CD4-positive, alpha-beta T cell treated with Interleukin-1 beta for 1 hour (primary cell): ENCODE data around the gene SAMD4A.

Source experiments
- DNase-seq, 2 donors: peaks; one replicate each; pipeline ENCODE4 v3.0.0-alpha.2; 2020 to 2022

Gene SAMD4A

GRCh38 chr14:54807881-54808280, 241.0 kb downstream of the SAMD4A start:
- DNase-seq = no peak

DNA sequence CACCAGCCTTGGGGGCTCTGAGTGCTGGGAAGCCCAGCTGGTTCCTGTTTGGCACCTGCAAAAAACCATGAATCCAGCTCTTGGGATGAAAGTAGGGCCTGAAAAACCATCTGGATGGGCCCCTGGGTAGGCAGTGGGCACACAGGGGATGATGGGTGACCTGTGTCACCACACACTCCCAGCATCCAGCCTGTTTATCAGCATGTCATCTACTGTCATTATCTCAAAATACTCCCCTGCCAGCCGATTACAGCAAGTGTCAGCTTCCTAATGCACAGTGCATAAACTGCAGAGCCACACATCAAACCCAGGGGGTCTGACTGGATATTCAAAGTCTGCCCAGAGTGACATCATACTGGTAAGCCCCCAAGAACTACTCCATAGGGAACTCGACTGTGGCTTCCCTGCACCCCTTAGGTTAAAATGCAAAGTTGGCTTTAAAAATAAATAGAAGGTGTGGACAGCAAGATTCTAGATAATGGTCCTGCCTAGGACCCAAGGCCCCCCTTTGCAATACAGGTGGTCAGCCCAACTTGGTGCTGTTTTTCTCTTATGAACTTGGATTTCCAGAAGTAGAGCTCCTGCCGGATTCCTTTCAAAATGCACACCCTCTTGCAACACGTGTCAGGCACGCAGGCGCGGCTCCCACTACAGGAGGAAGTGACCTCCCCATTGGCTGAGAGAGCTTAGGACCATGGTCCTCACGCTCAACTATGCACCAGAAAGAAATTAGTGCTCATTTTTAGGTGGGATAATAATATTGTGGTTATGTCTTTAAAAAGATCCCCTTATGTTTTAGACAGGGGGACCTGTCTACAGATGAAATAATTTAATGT, 241.6 kb downstream of the SAMD4A start:
- no peak for DNase-seq

GRCh38 chr14:54809767-54810166, 242.8 kb downstream of the SAMD4A start:
- no peak for DNase-seq

- DNase-seq = no peak
Observed at GRCh38 chr14:54812617-54813016, 245.7 kb downstream of the SAMD4A start.

GRCh38 chr14:54813081-54813480, 246.2 kb downstream of the SAMD4A start:
- no peak for DNase-seq

- DNase-seq = no peak
Observed at GRCh38 chr14:54814076-54814475, 247.1 kb downstream of the SAMD4A start.

DNA sequence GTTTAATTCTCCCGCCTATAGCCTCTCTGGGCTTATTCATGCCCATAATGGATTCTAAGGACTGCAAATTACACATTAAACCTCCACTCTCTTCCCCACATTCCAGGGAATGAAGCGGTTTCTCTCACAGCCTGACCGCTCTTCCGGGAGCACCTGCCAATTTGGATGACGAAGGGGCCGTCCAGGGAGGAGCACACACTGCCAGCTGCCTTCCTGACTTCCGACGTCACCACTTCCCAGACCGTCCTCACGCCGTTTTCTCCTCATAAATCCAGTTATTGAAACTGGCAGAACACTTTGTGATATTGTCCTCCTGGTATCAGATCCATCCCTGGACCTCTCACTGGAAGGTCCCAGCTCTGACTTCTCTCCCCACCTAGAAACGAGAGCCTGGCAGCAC, 248.1 kb downstream of the SAMD4A start:
- DNase-seq = no peak

- DNase-seq = no peak
Observed at GRCh38 chr14:54815515-54815914, 248.6 kb downstream of the SAMD4A start.

- no peak for DNase-seq
Observed at GRCh38 chr14:54816450-54816849, 249.5 kb downstream of the SAMD4A start.

GRCh38 chr14:54817506-54817905, 250.6 kb downstream of the SAMD4A start:
- no peak for DNase-seq

GRCh38 chr14:54818201-54819133, 251.5 kb downstream of the SAMD4A start:
- DNase-seq = no peak

DNA sequence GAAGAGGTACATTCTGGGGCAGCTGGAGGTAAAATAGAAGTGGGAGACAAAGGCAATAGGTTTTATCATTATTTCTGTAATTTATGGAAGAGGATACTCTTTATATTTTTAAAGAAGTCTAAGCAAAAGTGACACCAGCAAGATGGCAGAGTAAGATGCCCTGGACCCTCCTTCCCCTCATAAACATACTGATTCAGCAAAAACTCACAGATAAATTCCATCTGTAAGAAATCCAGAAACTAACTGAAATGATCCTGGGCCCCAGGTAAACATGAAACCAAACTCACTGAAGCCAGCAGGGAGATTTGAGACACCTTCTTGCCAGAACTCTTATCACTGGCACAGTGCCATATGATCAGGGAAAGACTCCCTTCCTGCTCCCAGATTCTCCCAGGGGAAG, 255.8 kb downstream of the SAMD4A start:
- no peak for DNase-seq

DNA sequence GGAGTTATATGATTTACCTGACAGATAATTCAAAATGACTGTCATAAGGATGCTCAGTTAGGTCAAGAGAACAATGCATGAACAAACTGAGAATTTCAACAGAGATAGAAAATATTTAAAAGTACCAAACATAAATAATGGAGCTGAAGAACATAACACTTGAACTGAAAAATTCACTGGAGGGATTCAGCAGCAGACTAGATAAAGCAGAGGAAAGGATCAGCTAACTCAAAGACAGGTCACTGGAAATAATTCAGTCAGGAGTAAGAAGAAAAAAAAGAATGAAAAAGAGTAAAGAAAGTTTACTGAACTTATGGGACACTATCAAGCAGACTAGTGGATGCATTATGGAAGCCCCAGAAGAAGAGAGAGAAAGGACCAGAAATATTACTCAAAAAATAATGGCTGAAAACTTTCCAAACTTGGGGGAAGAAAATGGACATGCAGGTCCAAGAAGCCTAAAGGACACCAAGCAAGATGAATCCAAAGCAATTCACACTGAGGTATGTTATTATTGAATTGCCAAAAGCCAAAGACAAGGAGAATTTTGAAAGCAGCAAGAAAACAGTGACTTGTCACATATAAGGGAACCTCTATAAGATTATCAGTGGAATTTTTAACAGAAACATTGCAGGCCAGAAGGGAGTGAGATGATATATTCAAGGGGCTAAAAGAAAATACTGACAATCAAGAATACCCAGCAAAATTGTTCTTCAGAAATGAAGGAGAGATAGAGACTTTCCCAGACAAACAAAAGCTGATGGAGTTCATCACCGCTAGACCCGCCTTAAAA, 257.0 kb downstream of the SAMD4A start:
- DNase-seq = no peak

DNA sequence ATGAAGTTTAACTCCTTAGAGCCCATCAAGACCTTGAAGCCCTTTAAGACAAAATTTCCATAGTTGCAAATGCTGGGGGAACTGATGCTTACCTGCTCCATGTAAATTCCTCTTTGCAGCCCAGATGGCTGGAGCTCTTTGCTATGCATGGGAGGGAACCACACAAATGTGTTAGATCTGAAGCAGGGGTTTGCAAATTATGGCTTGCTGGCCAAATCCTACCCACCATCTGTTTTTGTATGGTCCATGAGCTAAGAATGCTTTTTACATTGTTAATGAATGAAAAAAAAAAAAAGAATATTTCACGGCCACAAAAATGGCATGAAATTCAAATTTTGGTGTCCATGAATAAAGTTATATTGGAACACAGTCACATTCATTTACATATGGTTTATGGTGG, 261.1 kb downstream of the SAMD4A start:
- no peak for DNase-seq

- DNase-seq = no peak
Observed at GRCh38 chr14:54829486-54830224, 262.7 kb downstream of the SAMD4A start.

GRCh38 chr14:54830650-54831049, 263.7 kb downstream of the SAMD4A start:
- DNase-seq = no peak

DNA sequence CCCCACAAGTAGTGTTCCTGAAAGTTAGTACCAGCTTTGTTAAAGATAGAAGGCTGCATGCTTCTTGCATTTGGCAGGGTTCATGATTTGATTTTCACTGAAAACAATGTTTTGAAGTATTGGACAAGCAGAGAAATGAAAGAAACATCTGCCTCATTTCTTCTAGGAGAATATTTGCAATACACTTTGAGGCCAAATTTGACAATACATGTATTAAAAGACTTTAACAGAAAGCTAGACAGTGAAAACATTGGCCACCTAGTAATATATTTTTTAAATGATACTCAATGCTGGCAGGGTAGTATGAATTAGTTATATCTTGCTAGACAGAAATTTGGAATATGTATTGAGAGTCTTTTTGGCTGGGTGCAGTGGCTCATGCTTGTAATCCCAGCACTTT, 267.2 kb downstream of the SAMD4A start:
- no peak for DNase-seq

DNA sequence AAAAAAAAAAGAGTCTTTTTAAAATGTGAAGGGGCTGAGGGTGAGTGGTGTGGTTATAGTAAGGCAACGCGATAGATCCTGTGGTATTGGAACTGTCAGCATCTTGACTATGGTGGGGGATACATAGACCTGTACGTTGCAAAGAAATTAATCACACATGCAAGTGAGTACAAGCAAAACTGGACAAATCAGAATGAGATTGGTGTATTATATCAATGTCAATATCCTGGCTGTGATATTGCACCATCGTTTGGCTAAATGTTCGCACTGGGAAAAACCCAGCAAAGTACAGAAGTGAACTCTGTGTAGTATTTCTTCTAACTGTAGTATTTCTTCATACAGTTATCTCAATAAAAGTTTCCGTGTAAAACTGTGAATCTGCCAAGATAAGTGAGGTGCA, 267.8 kb downstream of the SAMD4A start:
- DNase-seq = no peak

GRCh38 chr14:54836231-54836630, 269.3 kb downstream of the SAMD4A start:
- no peak for DNase-seq

DNA sequence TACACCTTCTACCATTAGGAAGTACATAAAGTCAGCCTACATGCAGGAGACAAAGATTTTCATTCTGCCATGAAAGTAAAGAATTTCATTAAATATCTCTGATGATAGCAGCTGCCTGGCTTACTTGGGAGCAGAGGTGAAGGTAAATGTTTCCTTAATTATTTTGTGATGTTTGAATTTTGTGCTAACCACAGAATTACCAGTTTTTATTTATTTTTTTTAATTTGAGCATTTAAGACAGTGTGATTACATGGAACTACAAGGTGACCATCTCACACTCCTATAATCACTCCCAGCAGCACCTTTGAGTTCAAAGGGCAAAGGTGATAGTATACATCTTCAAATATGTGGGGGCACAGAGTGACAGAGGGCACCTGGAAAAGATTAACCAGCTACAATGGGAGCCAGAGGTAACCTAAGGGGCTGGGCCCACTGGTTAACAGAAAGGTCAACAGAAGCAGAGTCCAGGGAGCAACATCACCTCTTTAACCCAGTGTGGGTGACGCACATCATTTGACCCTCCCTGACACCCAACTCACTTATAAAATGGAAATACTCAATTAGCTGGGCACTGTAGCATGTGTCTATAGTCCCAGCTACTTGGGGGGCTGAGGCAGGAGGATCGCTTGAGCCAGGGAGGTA, 270.7 kb downstream of the SAMD4A start:
- DNase-seq = no peak

- no peak for DNase-seq
Observed at GRCh38 chr14:54838931-54839512, 272.1 kb downstream of the SAMD4A start.
